DND-41 (cell line): ENCODE measurements around the gene CCBE1.

Source experiments
- ATAC-seq: fragments of 200-7000 bp; cut with Tn5 transposase; 3 replicates; pipeline ENCODE4 v1.9.1; 2021; ENCODE audit warnings: low read depth; ENCODE audit not compliant: insufficient read depth
- DNase-seq: peaks from one replicate; pipeline ENCODE4 v3.0.0-alpha.2; 2020
- H2AFZ ChIP-seq: 2 replicates; pipeline ENCODE4 v1.6.0; 2012; ENCODE audit warnings: low read depth, low read length
- H3K27ac ChIP-seq: 2 replicates; pipeline ENCODE4 v1.5.1; 2012; ENCODE audit warnings: low read length, inconsistent platforms
- H3K27me3 ChIP-seq: fragments of 200-600 bp; sonication (generic); 2 replicates; pipeline ENCODE4 v1.6.0; 2012; ENCODE audit warnings: low read length, mild to moderate bottlenecking, inconsistent platforms; ENCODE audit not compliant: insufficient read depth, poor library complexity
- H3K36me3 ChIP-seq: 2 replicates; pipeline ENCODE4 v1.5.1; 2012; ENCODE audit warnings: low read length, inconsistent platforms; ENCODE audit not compliant: insufficient read depth
- H3K4me1 ChIP-seq: 2 replicates; pipeline ENCODE4 v1.5.1; 2012; ENCODE audit warnings: mild to moderate bottlenecking, low read length; ENCODE audit not compliant: insufficient read depth
- H3K4me2 ChIP-seq: 2 replicates; pipeline ENCODE4 v1.6.0; 2012; ENCODE audit warnings: mild to moderate bottlenecking, moderate library complexity, low read length, inconsistent platforms; ENCODE audit not compliant: insufficient read depth
- H3K4me3 ChIP-seq, 2 experiments: fragments of 200-600 bp in 1 of 2; shearing (Covaris generic) in 1 of 2; 2 replicates each; pipeline ENCODE4 v1.5.1; 2012 to 2016; ENCODE audit warnings: inconsistent platforms in 2 of 2, low read length in 2 of 2, mild to moderate bottlenecking in 2 of 2, low read depth in 1 of 2, moderate library complexity in 1 of 2
- H3K79me2 ChIP-seq: 2 replicates; pipeline ENCODE4 v1.6.0; 2012; ENCODE audit warnings: low read length, inconsistent platforms; ENCODE audit not compliant: insufficient read depth
- H3K9ac ChIP-seq: 2 replicates; pipeline ENCODE4 v1.6.0; 2012; ENCODE audit warnings: low read depth, mild to moderate bottlenecking, inconsistent platforms, low read length, moderate library complexity
- H3K9me3 ChIP-seq: 2 replicates; pipeline ENCODE4 v1.5.1; 2012; ENCODE audit warnings: low read length, moderate library complexity, mild to moderate bottlenecking, inconsistent platforms; ENCODE audit not compliant: insufficient read depth, severe bottlenecking
- H4K20me1 ChIP-seq: 2 replicates; pipeline ENCODE4 v1.6.0; 2012; ENCODE audit warnings: low read length; ENCODE audit not compliant: insufficient read depth
- EZH2 ChIP-seq: IDR thresholded peaks from 3 replicates; pipeline ENCODE4 v1.6.1; 2012; ENCODE audit warnings: borderline replicate concordance, low read depth, mild to moderate bottlenecking, moderate library complexity, low read length, inconsistent platforms; ENCODE audit not compliant: severe bottlenecking
- TF ChIP-seq, protein P1 (sequence below): IDR thresholded peaks from 2 replicates; pipeline ENCODE4 v1.5.1; 2012; ENCODE audit warnings: borderline replicate concordance, low read length, moderate library complexity, mild to moderate bottlenecking; ENCODE audit not compliant: poor library complexity, severe bottlenecking; ENCODE audit errors: extremely low read depth

The CCBE1 gene

DNA sequence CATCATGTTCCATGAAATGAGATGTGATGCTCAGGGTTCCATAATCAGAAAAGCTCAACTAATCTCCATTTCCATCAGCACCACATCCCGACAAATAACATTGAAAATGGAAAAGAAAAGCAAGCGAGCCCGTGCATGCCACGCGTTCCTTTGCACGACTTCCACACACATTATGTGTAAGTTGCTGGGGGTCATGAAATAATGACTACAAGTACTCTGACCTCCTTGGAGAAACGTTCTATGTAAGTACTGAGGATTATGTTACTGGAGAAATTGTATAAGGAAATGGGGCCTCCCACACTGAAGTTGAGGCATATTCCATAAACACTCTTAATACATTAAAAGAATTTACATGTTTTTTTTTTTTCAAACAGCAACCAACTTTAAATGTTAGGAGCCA, 38.3 kb downstream of the CCBE1 start:
- Histone ChIP-seq H3K4me3 (no peak overlapping the region), H4K20me1 (no peaks in the 10 kb centered on the region), H2AFZ (no peak overlapping the region), H3K79me2 (no peaks in the 10 kb centered on the region), H3K27ac (no peak overlapping the region), H3K27me3 (no peaks in the 10 kb centered on the region), H3K9me3 (no peaks in the 10 kb centered on the region), H3K9ac (no peak overlapping the region), H3K36me3 (no peaks in the 10 kb centered on the region), H3K4me1 (no peaks in the 10 kb centered on the region), H3K4me2 (no peak overlapping the region)
- DNase-seq, result no peak
- TF ChIP-seq EZH2, result no peak
- TF ChIP-seq, protein P1, sequence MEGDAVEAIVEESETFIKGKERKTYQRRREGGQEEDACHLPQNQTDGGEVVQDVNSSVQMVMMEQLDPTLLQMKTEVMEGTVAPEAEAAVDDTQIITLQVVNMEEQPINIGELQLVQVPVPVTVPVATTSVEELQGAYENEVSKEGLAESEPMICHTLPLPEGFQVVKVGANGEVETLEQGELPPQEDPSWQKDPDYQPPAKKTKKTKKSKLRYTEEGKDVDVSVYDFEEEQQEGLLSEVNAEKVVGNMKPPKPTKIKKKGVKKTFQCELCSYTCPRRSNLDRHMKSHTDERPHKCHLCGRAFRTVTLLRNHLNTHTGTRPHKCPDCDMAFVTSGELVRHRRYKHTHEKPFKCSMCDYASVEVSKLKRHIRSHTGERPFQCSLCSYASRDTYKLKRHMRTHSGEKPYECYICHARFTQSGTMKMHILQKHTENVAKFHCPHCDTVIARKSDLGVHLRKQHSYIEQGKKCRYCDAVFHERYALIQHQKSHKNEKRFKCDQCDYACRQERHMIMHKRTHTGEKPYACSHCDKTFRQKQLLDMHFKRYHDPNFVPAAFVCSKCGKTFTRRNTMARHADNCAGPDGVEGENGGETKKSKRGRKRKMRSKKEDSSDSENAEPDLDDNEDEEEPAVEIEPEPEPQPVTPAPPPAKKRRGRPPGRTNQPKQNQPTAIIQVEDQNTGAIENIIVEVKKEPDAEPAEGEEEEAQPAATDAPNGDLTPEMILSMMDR, result no peak
- no peak for ATAC-seq

DNA sequence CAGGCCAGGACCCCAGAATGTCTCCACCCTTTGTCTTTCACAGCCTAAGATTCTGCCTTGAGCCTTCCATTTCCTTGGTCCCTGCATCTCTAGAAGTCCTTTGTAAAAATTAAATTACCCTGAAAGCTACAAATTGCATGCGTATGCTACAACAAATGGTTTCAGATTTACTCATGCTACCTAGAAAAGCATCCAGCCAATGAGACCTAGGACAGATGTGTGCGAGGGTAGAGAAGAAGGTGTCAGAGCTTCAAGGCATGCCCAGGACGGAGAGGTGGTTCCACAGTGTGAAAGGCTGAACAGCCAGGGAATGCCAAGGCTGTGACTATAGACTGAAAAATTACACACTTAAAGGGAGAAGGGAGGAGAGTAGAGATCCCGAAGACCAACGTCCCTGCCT, 40.2 kb downstream of the CCBE1 start:
- Histone ChIP-seq H3K36me3 (no peaks in the 10 kb centered on the region), H3K4me1 (no peaks in the 10 kb centered on the region), H3K79me2 (no peaks in the 10 kb centered on the region), H3K4me2 (no peak overlapping the region), H4K20me1 (no peaks in the 10 kb centered on the region), H3K4me3 (no peak overlapping the region), H3K9me3 (no peaks in the 10 kb centered on the region), H3K9ac (no peak overlapping the region), H2AFZ (no peak overlapping the region), H3K27me3 (no peaks in the 10 kb centered on the region), H3K27ac (no peak overlapping the region)
- DNase-seq, result no peak
- no peak for ATAC-seq
- TF ChIP-seq, protein P1, result no peak
- TF ChIP-seq EZH2, result no peak

GRCh38 chr18:59656373-59656887, 40.8 kb downstream of the CCBE1 start:
- H3K36me3 ChIP-seq, result no peaks in the 10 kb centered on the region
- no peaks in the 10 kb centered on the region for H3K4me1 ChIP-seq
- H3K27ac ChIP-seq, result no peak overlapping the region
- H4K20me1 ChIP-seq, result no peaks in the 10 kb centered on the region
- no peak overlapping the region for H2AFZ ChIP-seq
- no peaks in the 10 kb centered on the region for H3K79me2 ChIP-seq
- ATAC-seq (no peak), DNase-seq (no peak)
- no peak overlapping the region for H3K9ac ChIP-seq
- no peak overlapping the region for H3K4me2 ChIP-seq
- H3K9me3 ChIP-seq, result no peaks in the 10 kb centered on the region
- TF ChIP-seq, protein P1, result no peak
- TF ChIP-seq EZH2, result no peak
- H3K4me3 ChIP-seq, result no peak overlapping the region
- no peaks in the 10 kb centered on the region for H3K27me3 ChIP-seq

GRCh38 chr18:59655676-59656075, 41.5 kb downstream of the CCBE1 start:
- no peak for TF ChIP-seq EZH2
- TF ChIP-seq, protein P1, result no peak

More at GRCh38 chr18:59655676-59656075, 41.5 kb downstream of the CCBE1 start:
- ATAC-seq (no peak), DNase-seq (no peak)
- Histone ChIP-seq H3K27me3 (no peaks in the 10 kb centered on the region), H3K9me3 (no peaks in the 10 kb centered on the region), H3K79me2 (no peaks in the 10 kb centered on the region), H3K4me3 (no peak overlapping the region), H3K9ac (no peak overlapping the region), H3K36me3 (no peaks in the 10 kb centered on the region), H3K27ac (no peak overlapping the region), H3K4me1 (no peaks in the 10 kb centered on the region), H3K4me2 (no peak overlapping the region), H2AFZ (no peak overlapping the region), H4K20me1 (no peaks in the 10 kb centered on the region)
